AG09319 (cell line): ENCODE results near the gene IL1RAPL1.
"Not testable (repeated sequence)": the region's sequence is repeated elsewhere in the genome, so short reads cannot be mapped to it uniquely, and the experiment has no call there.

Source experiments
- DNase-seq: peaks from one replicate; pipeline ENCODE4 v3.0.0-alpha.2; 2010; ENCODE audit warnings: low read depth; ENCODE audit errors: extremely low read depth
- CTCF ChIP-seq: IDR thresholded peaks from 2 replicates; pipeline ENCODE4 v1.5.1; 2011; ENCODE audit warnings: low read depth, mild to moderate bottlenecking, inconsistent platforms, low read length, moderate library complexity

The IL1RAPL1 gene

GRCh38 chrX:29297171-29297800, 710.0 kb downstream of the IL1RAPL1 start:
- DNase-seq: no peak
- TF ChIP-seq CTCF: no peak

DNA sequence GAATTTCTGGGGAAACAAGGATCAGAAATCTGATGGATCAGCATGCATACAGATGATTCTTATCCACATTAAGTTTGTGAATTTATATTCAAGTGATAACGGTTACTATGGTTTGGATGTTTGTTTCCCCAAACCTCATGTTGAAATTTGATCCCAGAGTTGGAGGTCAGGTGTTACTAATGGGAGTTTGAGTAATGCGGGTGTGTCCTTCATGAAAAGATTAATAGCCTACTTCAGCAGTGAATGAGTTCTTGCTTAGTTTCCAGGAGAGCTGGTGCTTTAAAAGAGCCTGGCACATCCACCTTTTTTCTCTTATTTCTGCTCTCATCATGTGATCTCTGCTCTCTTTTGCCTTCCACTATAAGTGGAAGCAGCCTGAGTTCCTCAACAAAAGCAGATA, 712.4 kb downstream of the IL1RAPL1 start:
- TF ChIP-seq CTCF: no peak
- DNase-seq: no peak

DNA sequence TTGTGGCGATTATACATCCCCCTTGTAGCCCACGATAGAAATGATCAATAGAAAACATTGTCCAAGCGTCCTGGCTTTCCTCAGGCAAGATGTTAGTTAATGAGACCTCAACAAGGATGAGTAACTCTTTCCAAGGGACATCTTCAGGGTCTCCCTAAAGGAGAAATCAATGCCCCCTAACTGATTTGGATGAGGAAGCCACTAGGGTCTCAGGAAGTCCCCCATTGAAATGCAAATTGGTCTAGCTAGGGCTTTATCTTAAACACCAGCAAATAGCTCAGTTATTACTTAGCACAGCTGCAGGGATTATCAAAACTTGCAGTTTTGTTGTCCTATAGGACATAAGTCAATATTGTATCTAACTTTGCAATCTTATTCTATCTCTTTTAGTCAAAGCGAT, 721.5 kb downstream of the IL1RAPL1 start:
- TF ChIP-seq CTCF: no peak
- no peak for DNase-seq

DNA sequence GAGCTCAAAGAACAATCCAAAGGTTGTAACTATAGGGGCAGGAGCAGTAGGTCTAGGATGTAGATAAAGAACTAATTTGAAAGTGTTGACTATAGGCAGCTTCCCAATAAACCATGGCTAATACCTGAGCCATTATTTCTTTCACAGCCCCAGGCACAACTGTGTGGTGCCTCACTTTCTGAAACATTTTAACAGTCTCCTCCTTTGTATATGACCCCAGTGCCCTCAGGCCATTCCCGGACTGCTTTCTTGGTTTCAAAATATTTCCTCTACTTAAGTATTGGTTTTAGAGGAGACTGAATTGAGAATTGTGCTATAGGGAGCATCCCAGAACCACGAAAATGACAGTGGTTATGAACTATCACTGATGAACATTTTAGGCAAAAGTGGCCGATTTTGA, 728.7 kb downstream of the IL1RAPL1 start:
- no peak for TF ChIP-seq CTCF
- DNase-seq: no peak

DNA sequence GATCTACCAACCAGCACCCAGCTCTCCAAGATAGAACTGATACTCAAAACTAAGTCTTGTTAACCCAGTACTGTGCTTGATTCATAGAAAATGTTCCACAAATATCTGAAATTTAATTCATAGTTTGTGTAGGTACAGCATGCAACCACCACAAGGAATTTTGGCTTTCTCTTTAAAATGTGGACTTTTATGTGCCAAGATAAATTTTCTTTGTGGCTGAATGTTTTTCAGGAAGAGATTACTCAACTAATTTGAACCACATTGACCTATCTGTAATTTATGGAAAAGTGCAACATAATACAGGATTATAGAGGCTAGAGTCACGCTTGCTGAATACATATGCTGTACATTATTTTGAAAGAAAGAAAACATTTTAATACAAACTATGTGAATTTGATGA, 730.8 kb downstream of the IL1RAPL1 start:
- DNase-seq: no peak
- no peak for TF ChIP-seq CTCF

DNA sequence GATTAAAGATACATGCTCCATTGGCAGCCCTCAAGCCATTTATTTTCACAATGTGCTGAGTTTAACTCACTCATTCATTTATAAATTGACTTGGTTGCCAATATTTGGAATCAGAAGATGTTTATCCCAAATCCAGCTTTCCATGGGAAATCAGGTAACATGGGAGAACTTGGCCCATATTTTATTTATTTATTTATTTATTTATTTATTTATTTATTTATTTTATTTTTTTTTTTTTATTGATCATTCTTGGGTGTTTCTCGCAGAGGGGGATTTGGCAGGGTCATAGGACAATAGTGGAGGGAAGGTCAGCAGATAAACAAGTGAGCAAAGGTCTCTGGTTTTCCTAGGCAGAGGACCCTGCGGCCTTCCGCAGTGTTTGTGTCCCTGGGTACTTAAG, 745.2 kb downstream of the IL1RAPL1 start:
- DNase-seq: not testable (repeated sequence)

- not testable (repeated sequence) for DNase-seq
Observed at GRCh38 chrX:29333091-29333490, 745.8 kb downstream of the IL1RAPL1 start.

DNA sequence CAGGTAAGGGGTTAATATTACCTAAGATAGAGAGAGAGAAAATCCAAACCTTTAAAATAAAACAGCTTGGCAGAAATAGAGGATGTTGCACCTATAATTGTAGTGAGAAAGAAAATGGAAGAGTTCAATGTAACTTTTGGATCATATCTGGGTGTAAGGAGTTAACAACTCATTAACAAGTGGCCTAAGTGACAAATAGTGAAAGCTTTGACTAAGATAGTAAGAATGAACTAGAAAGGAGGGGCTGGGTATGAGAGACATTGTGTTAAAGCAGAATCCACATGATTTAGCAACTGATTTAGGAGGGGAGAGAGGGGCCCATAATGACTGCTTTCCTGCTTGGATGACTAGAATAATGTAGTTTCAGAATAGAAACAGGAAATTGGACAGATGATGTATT, 761.0 kb downstream of the IL1RAPL1 start:
- no peak for DNase-seq
- TF ChIP-seq CTCF: no peak

GRCh38 chrX:29359276-29359675, 772.0 kb downstream of the IL1RAPL1 start:
- no peak for DNase-seq
- TF ChIP-seq CTCF: no peak

GRCh38 chrX:29374765-29375164, 787.5 kb downstream of the IL1RAPL1 start:
- not testable (repeated sequence) for DNase-seq
